Activated CD4-positive, CD25-positive, alpha-beta regulatory T cell treated with anti-CD3 and anti-CD28 coated beads, Interleukin-2, amount 50 U/mL, for 24 hours (primary cell): ENCODE data around the gene SMIM29.

Experiments
- ATAC-seq, 2 donors: fragments of 150-1000 bp; cut with Tn5 transposase; one replicate each; pipeline ENCODE4 v1.10.0; 2021; ENCODE audit warnings: mild to moderate bottlenecking in 1 of 2, moderate library complexity in 1 of 2

SMIM29 gene

GRCh38 chr6:34223956-34224940 lies 24.6 kb downstream of the SMIM29 start:
- ATAC-seq: peak; percentile 96 to 97

GRCh38 chr6:34223381-34223955 lies 25.3 kb downstream of the SMIM29 start:
- no peak for ATAC-seq

- ATAC-seq: no peak
Measured at GRCh38 chr6:34218691-34219090, 30.1 kb downstream of the SMIM29 start.

GRCh38 chr6:34213772-34214171 lies 35.0 kb downstream of the SMIM29 start:
- no peak for ATAC-seq

- peak; percentile 80 to 85 for ATAC-seq
Measured at GRCh38 chr6:34207695-34208443, 40.9 kb downstream of the SMIM29 start.

- ATAC-seq: no peak
Measured at GRCh38 chr6:34206726-34207125, 42.1 kb downstream of the SMIM29 start.

GRCh38 chr6:34205916-34206315 lies 42.9 kb downstream of the SMIM29 start:
- no peak for ATAC-seq

- peak in 1 of 2 donors; percentile 14 for ATAC-seq
Measured at GRCh38 chr6:34205466-34205865, 43.3 kb downstream of the SMIM29 start.

- no peak for ATAC-seq
Measured at GRCh38 chr6:34204693-34205092, 44.1 kb downstream of the SMIM29 start.

GRCh38 chr6:34202329-34203201 lies 46.2 kb downstream of the SMIM29 start:
- ATAC-seq: no peak

- ATAC-seq: no peak
Measured at GRCh38 chr6:34201455-34202107, 47.2 kb downstream of the SMIM29 start.

- ATAC-seq: no peak
Measured at GRCh38 chr6:34200340-34200971, 48.4 kb downstream of the SMIM29 start.

- ATAC-seq: peak in 1 of 2 donors; percentile 22
Measured at GRCh38 chr6:34196833-34197195, 52.0 kb downstream of the SMIM29 start.
